Stimulated activated CD4-positive, alpha-beta T cell treated with anti-CD3 and anti-CD28 coated beads, Interleukin-12 subunit alpha, Interleukin-12 subunit beta, amount 100 ng/mL, for 24 hours (primary cell): ENCODE results near the gene ATF7.
"Not testable (repeated sequence)": the region's sequence is repeated elsewhere in the genome, so short reads cannot be mapped to it uniquely, and the experiment has no call there.

Experiments
- DNase-seq, 2 experiments: peaks; one replicate each; pipeline ENCODE4 v3.0.0-alpha.2; 2020; ENCODE audit warnings: low read depth in 2 of 2

Gene ATF7

GRCh38 chr12:53625946-53626701 lies at the start of gene ATF7:
TSS of gene ATF7 (minus strand) at chr12:53626382. CDS start at chr12:53601000, 25,382 bp downstream.
- peak; percentile 97 to 99 for DNase-seq

GRCh38 chr12:53674977-53675700 lies 49.0 kb upstream of the ATF7 start:
- DNase-seq = no peak

GRCh38 chr12:53670971-53671370 lies 44.8 kb upstream of the ATF7 start:
- no peak for DNase-seq

- no peak for DNase-seq
Measured at GRCh38 chr12:53670308-53670707, 44.1 kb upstream of the ATF7 start.

- no peak for DNase-seq
Measured at GRCh38 chr12:53667080-53667479, 40.9 kb upstream of the ATF7 start.

- DNase-seq = no peak
Measured at GRCh38 chr12:53664936-53665335, 38.8 kb upstream of the ATF7 start.

- DNase-seq = no peak
Measured at GRCh38 chr12:53664191-53664590, 38.0 kb upstream of the ATF7 start.

- no peak for DNase-seq
Measured at GRCh38 chr12:53660041-53660440, 33.9 kb upstream of the ATF7 start.

- no peak for DNase-seq
Measured at GRCh38 chr12:53659571-53659981, 33.4 kb upstream of the ATF7 start.

GRCh38 chr12:53659011-53659551 lies 32.9 kb upstream of the ATF7 start:
- no peak for DNase-seq

- no peak for DNase-seq
Measured at GRCh38 chr12:53657041-53657440, 30.9 kb upstream of the ATF7 start.

- DNase-seq = no peak
Measured at GRCh38 chr12:53653595-53653994, 27.4 kb upstream of the ATF7 start.

GRCh38 chr12:53652366-53652765 lies 26.2 kb upstream of the ATF7 start:
- no peak for DNase-seq

- DNase-seq = no peak
Measured at GRCh38 chr12:53651737-53652136, 25.6 kb upstream of the ATF7 start.

- not testable (repeated sequence) for DNase-seq
Measured at GRCh38 chr12:53646300-53646699, 20.1 kb upstream of the ATF7 start.

- DNase-seq = no peak
Measured at GRCh38 chr12:53645165-53645564, 19.0 kb upstream of the ATF7 start.

- DNase-seq = no peak
Measured at GRCh38 chr12:53644133-53644532, 18.0 kb upstream of the ATF7 start.

GRCh38 chr12:53643232-53643979 lies 17.2 kb upstream of the ATF7 start:
- no peak for DNase-seq

- DNase-seq = no peak
Measured at GRCh38 chr12:53638057-53638456, 11.9 kb upstream of the ATF7 start.

GRCh38 chr12:53636641-53637040 lies 10.5 kb upstream of the ATF7 start:
- no peak for DNase-seq

GRCh38 chr12:53635708-53636107 lies 9.5 kb upstream of the ATF7 start:
- DNase-seq = not testable (repeated sequence)

- no peak for DNase-seq
Measured at GRCh38 chr12:53631721-53632120, 5.5 kb upstream of the ATF7 start.
